ENCODE data around the gene DDAH1. TPM values are rescaled to one million over a fixed set of nuclear protein-coding genes. Genes with fewer than 3 reads are reported as not detected.

Gene DDAH1
- total and polyA plus RNA-seq, 2 experiments from 2014 or later = 29.4 to 41.7 TPM

DNA sequence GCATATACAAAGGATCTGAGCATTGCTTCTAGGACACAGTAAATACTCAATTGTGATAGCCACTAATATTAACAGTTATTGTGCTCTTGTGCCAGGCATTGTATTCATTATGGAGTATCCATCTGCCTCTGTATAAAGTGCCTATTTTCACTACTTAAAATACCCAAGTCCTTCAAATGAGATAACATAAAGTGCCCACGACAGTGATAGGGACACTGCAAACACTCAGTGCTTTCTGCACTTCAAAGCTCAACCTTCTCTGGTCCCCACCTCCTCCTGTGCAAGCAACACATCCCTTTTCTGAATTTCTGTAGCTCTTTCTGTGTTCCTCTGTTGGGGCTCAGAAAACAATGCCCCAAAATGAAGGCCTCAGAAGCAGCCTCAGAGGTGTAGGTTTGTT is 6.6 kb upstream of the DDAH1 start:
- peaks cover 15% of the 10 kb centered on the region; the same call in 2 of the 3 replicates for H3K4me1 Mint-ChIP-seq
- TF ChIP-seq EZH2phosphoT487 (IDR thresholded peaks at IDR 0.05; ENCODE audit: unreplicated experiment) (no peak), POLR2AphosphoS5 (IDR thresholded peaks at IDR 0.05; ENCODE audit: low read depth) (no peak), JUNB (IDR thresholded peaks at IDR 0.05; ENCODE audit: unreplicated experiment) (no peak), ZNF114 (CRISPR knock-in tag; IDR thresholded peaks at IDR 0.05) (no peak), CREB1 (CRISPR knock-in tag; IDR thresholded peaks at IDR 0.05; ENCODE audit: low read depth) (no peak), NANOG (IDR thresholded peaks at IDR 0.05; ENCODE audit: borderline replicate concordance) (no peak), REST (IDR thresholded peaks at IDR 0.05; ENCODE audit: unreplicated experiment) (no peak), EZH2 (IDR thresholded peaks at IDR 0.05; ENCODE audit: low read depth, unreplicated experiment) (no peak), STAT1 (IDR thresholded peaks at IDR 0.05; ENCODE audit: unreplicated experiment) (no peak), ZNF331 (CRISPR knock-in tag; IDR thresholded peaks at IDR 0.05; ENCODE audit: low read depth) (no peak)
- TF ChIP-seq, protein P1, sequence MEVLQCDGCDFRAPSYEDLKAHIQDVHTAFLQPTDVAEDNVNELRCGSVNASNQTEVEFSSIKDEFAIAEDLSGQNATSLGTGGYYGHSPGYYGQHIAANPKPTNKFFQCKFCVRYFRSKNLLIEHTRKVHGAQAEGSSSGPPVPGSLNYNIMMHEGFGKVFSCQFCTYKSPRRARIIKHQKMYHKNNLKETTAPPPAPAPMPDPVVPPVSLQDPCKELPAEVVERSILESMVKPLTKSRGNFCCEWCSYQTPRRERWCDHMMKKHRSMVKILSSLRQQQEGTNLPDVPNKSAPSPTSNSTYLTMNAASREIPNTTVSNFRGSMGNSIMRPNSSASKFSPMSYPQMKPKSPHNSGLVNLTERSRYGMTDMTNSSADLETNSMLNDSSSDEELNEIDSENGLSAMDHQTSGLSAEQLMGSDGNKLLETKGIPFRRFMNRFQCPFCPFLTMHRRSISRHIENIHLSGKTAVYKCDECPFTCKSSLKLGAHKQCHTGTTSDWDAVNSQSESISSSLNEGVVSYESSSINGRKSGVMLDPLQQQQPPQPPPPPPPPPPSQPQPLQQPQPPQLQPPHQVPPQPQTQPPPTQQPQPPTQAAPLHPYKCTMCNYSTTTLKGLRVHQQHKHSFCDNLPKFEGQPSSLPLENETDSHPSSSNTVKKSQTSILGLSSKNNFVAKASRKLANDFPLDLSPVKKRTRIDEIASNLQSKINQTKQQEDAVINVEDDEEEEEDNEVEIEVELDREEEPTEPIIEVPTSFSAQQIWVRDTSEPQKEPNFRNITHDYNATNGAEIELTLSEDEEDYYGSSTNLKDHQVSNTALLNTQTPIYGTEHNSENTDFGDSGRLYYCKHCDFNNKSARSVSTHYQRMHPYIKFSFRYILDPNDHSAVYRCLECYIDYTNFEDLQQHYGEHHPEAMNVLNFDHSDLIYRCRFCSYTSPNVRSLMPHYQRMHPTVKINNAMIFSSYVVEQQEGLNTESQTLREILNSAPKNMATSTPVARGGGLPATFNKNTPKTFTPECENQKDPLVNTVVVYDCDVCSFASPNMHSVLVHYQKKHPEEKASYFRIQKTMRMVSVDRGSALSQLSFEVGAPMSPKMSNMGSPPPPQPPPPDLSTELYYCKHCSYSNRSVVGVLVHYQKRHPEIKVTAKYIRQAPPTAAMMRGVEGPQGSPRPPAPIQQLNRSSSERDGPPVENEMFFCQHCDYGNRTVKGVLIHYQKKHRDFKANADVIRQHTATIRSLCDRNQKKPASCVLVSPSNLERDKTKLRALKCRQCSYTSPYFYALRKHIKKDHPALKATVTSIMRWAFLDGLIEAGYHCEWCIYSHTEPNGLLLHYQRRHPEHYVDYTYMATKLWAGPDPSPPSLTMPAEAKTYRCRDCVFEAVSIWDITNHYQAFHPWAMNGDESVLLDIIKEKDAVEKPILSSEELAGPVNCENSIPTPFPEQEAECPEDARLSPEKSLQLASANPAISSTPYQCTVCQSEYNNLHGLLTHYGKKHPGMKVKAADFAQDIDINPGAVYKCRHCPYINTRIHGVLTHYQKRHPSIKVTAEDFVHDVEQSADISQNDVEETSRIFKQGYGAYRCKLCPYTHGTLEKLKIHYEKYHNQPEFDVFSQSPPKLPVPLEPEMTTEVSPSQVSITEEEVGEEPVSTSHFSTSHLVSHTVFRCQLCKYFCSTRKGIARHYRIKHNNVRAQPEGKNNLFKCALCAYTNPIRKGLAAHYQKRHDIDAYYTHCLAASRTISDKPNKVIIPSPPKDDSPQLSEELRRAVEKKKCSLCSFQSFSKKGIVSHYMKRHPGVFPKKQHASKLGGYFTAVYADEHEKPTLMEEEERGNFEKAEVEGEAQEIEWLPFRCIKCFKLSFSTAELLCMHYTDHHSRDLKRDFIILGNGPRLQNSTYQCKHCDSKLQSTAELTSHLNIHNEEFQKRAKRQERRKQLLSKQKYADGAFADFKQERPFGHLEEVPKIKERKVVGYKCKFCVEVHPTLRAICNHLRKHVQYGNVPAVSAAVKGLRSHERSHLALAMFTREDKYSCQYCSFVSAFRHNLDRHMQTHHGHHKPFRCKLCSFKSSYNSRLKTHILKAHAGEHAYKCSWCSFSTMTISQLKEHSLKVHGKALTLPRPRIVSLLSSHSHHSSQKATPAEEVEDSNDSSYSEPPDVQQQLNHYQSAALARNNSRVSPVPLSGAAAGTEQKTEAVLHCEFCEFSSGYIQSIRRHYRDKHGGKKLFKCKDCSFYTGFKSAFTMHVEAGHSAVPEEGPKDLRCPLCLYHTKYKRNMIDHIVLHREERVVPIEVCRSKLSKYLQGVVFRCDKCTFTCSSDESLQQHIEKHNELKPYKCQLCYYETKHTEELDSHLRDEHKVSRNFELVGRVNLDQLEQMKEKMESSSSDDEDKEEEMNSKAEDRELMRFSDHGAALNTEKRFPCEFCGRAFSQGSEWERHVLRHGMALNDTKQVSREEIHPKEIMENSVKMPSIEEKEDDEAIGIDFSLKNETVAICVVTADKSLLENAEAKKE (CRISPR knock-in tag; IDR thresholded peaks at IDR 0.05) = no peak
- TF ChIP-seq, protein P2, sequence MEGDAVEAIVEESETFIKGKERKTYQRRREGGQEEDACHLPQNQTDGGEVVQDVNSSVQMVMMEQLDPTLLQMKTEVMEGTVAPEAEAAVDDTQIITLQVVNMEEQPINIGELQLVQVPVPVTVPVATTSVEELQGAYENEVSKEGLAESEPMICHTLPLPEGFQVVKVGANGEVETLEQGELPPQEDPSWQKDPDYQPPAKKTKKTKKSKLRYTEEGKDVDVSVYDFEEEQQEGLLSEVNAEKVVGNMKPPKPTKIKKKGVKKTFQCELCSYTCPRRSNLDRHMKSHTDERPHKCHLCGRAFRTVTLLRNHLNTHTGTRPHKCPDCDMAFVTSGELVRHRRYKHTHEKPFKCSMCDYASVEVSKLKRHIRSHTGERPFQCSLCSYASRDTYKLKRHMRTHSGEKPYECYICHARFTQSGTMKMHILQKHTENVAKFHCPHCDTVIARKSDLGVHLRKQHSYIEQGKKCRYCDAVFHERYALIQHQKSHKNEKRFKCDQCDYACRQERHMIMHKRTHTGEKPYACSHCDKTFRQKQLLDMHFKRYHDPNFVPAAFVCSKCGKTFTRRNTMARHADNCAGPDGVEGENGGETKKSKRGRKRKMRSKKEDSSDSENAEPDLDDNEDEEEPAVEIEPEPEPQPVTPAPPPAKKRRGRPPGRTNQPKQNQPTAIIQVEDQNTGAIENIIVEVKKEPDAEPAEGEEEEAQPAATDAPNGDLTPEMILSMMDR (conservative IDR thresholded peaks at IDR 0.05; ENCODE audit: low read depth in 2 of 2) = no peak
- TF ChIP-seq, protein P3, sequence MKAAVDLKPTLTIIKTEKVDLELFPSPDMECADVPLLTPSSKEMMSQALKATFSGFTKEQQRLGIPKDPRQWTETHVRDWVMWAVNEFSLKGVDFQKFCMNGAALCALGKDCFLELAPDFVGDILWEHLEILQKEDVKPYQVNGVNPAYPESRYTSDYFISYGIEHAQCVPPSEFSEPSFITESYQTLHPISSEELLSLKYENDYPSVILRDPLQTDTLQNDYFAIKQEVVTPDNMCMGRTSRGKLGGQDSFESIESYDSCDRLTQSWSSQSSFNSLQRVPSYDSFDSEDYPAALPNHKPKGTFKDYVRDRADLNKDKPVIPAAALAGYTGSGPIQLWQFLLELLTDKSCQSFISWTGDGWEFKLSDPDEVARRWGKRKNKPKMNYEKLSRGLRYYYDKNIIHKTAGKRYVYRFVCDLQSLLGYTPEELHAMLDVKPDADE (IDR thresholded peaks at IDR 0.05) = no peak
- Histone ChIP-seq H3K4me2 (no peak overlapping the region), H4K20me1 (replicated peaks; ENCODE audit: insufficient read depth) (no peaks in the 10 kb centered on the region), H3K79me2 (replicated peaks; ENCODE audit: insufficient read depth) (no peaks in the 10 kb centered on the region), H3K4me1 (ENCODE audit: insufficient read depth) (no peaks in the 10 kb centered on the region; the same call in none of the 2 replicates), H3K36me3 (ENCODE audit: insufficient read depth) (no peaks in the 10 kb centered on the region), H2AFZ (no peak overlapping the region), H3K9me2 (ENCODE audit: insufficient read depth) (no peaks in the 10 kb centered on the region; the same call in 1 of the 2 replicates), H3K27me3 (ENCODE audit: insufficient read depth) (peaks cover 6% of the 10 kb centered on the region; the same call in 1 of the 2 replicates), H3K4me3 (no peak overlapping the region), H3K27ac (ENCODE audit: low read depth) (no peak overlapping the region), H3F3A (replicated peaks; ENCODE audit: low read depth) (no peaks in the 10 kb centered on the region)
- H3K27me3 Mint-ChIP-seq (ENCODE audit: insufficient read depth, low read depth, poor library complexity) = peaks cover 6% of the 10 kb centered on the region
- no peak overlapping the region for H3K27ac Mint-ChIP-seq
- ATAC-seq (no peak), DNase-seq (ENCODE audit: low spot score) (no peak)
- H3K36me3 Mint-ChIP-seq (ENCODE audit: low read depth) = no peaks in the 10 kb centered on the region
- H3K9me3 Mint-ChIP-seq = no peaks in the 10 kb centered on the region
- H3K4me3 Mint-ChIP-seq = no peak overlapping the region

All from GM23338 (cell line).